ENCODE results near the gene FAM219A.

Gene FAM219A

DNA sequence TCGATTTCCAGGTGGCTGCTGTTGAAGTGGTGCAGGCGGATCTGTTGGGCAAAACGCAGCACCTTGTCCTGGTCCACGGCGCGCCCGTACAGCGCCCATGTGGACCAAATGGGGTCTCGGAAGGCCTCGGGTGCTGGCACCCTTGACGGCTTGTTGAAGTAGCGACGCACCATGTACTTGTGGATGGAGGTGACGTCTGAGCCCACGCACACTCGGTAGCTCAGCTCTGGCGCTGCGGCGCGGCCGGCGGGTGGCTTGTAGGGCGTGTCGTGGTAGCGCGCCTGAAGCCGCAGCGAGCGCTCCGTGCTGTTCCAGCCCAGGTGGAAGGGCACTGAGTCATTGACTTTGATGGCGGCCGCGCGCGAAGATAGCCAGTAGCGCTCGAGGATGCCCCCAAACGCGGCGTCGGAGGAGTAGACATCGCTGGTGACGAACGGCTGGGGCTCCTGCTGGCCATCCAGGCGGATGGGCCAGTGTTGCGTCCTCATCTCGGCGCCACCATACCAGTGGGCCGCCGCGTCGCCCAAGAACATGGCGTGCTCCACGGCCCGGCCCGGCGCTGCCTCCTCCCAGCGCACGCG, 86.4 kb downstream of the FAM219A start:
- no peak for TF ChIP-seq EZH2 (IDR thresholded peaks at IDR 0.05; ENCODE audit: borderline replicate concordance, low read length)
- TF ChIP-seq, protein P1, sequence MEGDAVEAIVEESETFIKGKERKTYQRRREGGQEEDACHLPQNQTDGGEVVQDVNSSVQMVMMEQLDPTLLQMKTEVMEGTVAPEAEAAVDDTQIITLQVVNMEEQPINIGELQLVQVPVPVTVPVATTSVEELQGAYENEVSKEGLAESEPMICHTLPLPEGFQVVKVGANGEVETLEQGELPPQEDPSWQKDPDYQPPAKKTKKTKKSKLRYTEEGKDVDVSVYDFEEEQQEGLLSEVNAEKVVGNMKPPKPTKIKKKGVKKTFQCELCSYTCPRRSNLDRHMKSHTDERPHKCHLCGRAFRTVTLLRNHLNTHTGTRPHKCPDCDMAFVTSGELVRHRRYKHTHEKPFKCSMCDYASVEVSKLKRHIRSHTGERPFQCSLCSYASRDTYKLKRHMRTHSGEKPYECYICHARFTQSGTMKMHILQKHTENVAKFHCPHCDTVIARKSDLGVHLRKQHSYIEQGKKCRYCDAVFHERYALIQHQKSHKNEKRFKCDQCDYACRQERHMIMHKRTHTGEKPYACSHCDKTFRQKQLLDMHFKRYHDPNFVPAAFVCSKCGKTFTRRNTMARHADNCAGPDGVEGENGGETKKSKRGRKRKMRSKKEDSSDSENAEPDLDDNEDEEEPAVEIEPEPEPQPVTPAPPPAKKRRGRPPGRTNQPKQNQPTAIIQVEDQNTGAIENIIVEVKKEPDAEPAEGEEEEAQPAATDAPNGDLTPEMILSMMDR (IDR thresholded peaks at IDR 0.05; ENCODE audit: low read length), result no peak
- H3K4me1 ChIP-seq (ENCODE audit: insufficient read depth, low read length, severe bottlenecking), result peaks cover 16% of the 10 kb centered on the region
- no peak overlapping the region for H3K9ac ChIP-seq (ENCODE audit: low read length)
- H3F3A ChIP-seq (ENCODE audit: insufficient read depth, low read length), result no peaks in the 10 kb centered on the region; the same call in 1 of the 2 replicates
- no peak overlapping the region for H2AFZ ChIP-seq (ENCODE audit: low read length)
- H3K9me2 ChIP-seq (ENCODE audit: low read depth, low read length), result no peaks in the 10 kb centered on the region
- no peaks in the 10 kb centered on the region for H3K79me2 ChIP-seq (ENCODE audit: insufficient read depth, low read length)
- H3K4me3 ChIP-seq (ENCODE audit: low read depth, low read length, poor library complexity, severe bottlenecking), result no peak overlapping the region
- H3K27ac ChIP-seq (ENCODE audit: low read depth, low read length, poor library complexity, severe bottlenecking), result no peak overlapping the region
- H3K27me3 ChIP-seq (ENCODE audit: insufficient read depth, low read length), result no peaks in the 10 kb centered on the region
- H3K4me2 ChIP-seq (ENCODE audit: low read length), result no peak overlapping the region
- no peaks in the 10 kb centered on the region for H3K9me3 ChIP-seq (ENCODE audit: low read length)
- peaks cover 33% of the 10 kb centered on the region for H3K36me3 ChIP-seq (ENCODE audit: insufficient read depth, low read length)
- no peaks in the 10 kb centered on the region for H4K20me1 ChIP-seq (ENCODE audit: insufficient read depth, low read length)

DNA sequence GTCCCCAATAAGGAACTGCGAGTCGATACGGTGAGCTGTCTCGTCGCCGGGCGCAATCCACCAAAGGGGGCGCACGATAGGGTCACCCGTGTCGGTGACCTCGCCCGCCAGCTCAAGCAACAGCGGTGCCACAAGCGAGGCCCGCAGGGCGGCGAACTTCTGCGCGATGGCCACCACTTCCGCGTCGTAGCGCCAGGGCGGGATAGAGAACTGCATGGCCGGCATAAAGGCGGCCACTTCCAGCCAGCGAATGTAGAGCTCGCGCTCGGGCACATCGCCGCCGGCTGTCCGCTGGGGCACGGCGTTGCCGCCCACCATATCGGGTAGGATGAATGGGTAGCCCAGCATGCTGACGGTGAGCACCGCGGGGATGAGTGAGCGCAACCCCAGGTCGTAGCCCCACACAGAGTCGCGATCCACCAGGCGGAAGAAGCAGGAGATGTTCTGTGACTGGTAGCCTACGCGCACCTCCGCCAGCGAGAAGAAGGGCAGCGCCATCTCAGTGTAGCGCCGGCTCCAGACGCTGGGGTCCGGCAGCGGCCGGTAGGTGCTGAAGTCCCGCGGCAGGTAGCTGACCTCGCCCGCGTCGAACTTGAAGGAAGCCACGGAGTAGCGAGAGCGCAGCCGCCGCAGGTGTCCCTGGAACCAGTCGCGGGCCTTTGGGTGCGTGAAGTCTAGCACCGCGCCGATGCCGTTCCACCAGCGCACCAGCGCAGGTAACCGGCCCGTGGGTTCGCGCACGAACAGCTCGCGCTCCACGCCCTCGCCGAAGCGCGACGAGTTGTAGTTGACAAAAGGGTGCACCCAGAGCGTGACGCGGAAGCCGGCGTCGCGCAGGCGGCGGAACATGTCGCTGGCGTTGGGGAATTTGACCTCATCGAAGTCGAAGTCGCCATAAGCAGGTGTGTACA, 87.1 kb downstream of the FAM219A start:
- Histone ChIP-seq H2AFZ (ENCODE audit: low read length) (no peak overlapping the region), H3K27me3 (ENCODE audit: insufficient read depth, low read length) (no peaks in the 10 kb centered on the region), H3K4me3 (ENCODE audit: low read depth, low read length, poor library complexity, severe bottlenecking) (no peak overlapping the region), H3F3A (ENCODE audit: insufficient read depth, low read length) (no peaks in the 10 kb centered on the region; the same call in 1 of the 2 replicates), H3K79me2 (ENCODE audit: insufficient read depth, low read length) (no peaks in the 10 kb centered on the region), H4K20me1 (ENCODE audit: insufficient read depth, low read length) (no peaks in the 10 kb centered on the region), H3K4me2 (ENCODE audit: low read length) (no peak overlapping the region), H3K9me3 (ENCODE audit: low read length) (no peaks in the 10 kb centered on the region), H3K36me3 (ENCODE audit: insufficient read depth, low read length) (peaks cover 33% of the 10 kb centered on the region), H3K4me1 (ENCODE audit: insufficient read depth, low read length, severe bottlenecking) (peaks cover 15% of the 10 kb centered on the region), H3K9ac (ENCODE audit: low read length) (no peak overlapping the region), H3K9me2 (ENCODE audit: low read depth, low read length) (no peaks in the 10 kb centered on the region), H3K27ac (ENCODE audit: low read depth, low read length, poor library complexity, severe bottlenecking) (no peak overlapping the region)
- TF ChIP-seq, protein P1 (IDR thresholded peaks at IDR 0.05; ENCODE audit: low read length), result no peak
- TF ChIP-seq EZH2 (IDR thresholded peaks at IDR 0.05; ENCODE audit: borderline replicate concordance, low read length), result no peak

DNA sequence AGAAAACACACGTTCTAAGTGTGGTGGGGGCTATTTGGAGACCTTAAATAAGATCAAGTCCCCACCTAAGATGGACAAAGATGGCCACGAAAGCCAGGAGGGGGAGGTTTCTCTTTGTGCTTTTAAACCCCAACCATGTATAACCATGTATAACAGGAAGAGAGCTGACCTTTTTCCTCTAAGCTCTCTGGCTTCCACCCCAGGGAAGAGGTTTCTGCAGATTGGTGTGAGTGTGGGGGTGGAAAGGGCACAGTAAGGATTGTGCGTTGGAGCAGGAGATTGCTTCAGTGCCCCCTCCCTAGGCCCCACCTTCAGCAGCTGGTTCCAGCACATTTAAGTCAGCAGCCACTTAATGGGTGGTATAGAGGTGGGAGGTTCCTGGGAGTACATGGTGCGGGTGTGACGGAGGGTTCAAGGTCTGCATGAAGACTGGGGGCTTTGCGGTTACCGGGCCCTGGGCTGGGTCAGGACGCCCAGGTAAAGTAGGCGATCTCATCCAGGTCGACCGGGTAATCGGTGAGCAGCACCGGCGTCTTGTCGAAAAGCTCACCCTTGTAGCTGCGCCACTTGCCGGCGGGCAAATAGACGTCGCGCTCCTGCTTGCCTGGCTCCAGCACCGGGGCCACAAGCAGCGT, 87.9 kb downstream of the FAM219A start:
- Histone ChIP-seq H3K4me3 (ENCODE audit: low read depth, low read length, poor library complexity, severe bottlenecking) (no peak overlapping the region), H3K9me2 (ENCODE audit: low read depth, low read length) (no peaks in the 10 kb centered on the region), H3K4me2 (ENCODE audit: low read length) (no peak overlapping the region), H3K79me2 (ENCODE audit: insufficient read depth, low read length) (no peaks in the 10 kb centered on the region), H3K9me3 (ENCODE audit: low read length) (no peaks in the 10 kb centered on the region), H3K9ac (ENCODE audit: low read length) (no peak overlapping the region), H2AFZ (ENCODE audit: low read length) (no peak overlapping the region), H3K27ac (ENCODE audit: low read depth, low read length, poor library complexity, severe bottlenecking) (no peak overlapping the region), H4K20me1 (ENCODE audit: insufficient read depth, low read length) (no peaks in the 10 kb centered on the region), H3F3A (ENCODE audit: insufficient read depth, low read length) (no peaks in the 10 kb centered on the region; the same call in 1 of the 2 replicates), H3K36me3 (ENCODE audit: insufficient read depth, low read length) (peaks cover 33% of the 10 kb centered on the region), H3K27me3 (ENCODE audit: insufficient read depth, low read length) (no peaks in the 10 kb centered on the region), H3K4me1 (ENCODE audit: insufficient read depth, low read length, severe bottlenecking) (peaks cover 7% of the 10 kb centered on the region)
- TF ChIP-seq, protein P1 (IDR thresholded peaks at IDR 0.05; ENCODE audit: low read length), result no peak
- no peak for TF ChIP-seq EZH2 (IDR thresholded peaks at IDR 0.05; ENCODE audit: borderline replicate concordance, low read length)

Measured in OCI-LY1 (cell line).